GM12865 (cell line): ENCODE measurements around the gene GLTPD2.
A peak's percentile ranks its signal among the peaks of the same experiment; 100 is the strongest.

Source experiments
- DNase-seq: peaks from one replicate; pipeline ENCODE4 v3.0.0; 2010; ENCODE audit warnings: low read depth
- H3K4me3 ChIP-seq: 2 replicates; pipeline ENCODE4 v1.5.1; 2011; ENCODE audit warnings: mild to moderate bottlenecking, low read depth, low read length, control low read depth
- CTCF ChIP-seq: IDR thresholded peaks from 2 replicates; pipeline ENCODE4 v1.5.1; 2011; ENCODE audit warnings: low read length, control low read depth, low read depth, inconsistent platforms; ENCODE audit not compliant: insufficient read depth; ENCODE audit errors: missing control alignments

GLTPD2 gene

GRCh38 chr17:4788807-4789700 is at the start of gene GLTPD2:
GLTPD2 (plus strand) TSS chr17:4788964; CDS start chr17:4789012, 48 bp downstream.
- no peak for DNase-seq
- peak within 1 kb of the TSS; percentile 73 for H3K4me3 ChIP-seq
- TF ChIP-seq CTCF: no peak

GRCh38 chr17:4739122-4740024 is 49.4 kb upstream of the GLTPD2 start, which contains the start of the genes CXCL16 and ZMYND15:
CXCL16 (minus strand) TSS chr17:4739928; CDS start chr17:4739339, 589 bp downstream.
ZMYND15 (plus strand) TSS chr17:4739833; CDS start chr17:4740549, 716 bp downstream.
- peak within 1 kb of the TSS; percentile 82 for H3K4me3 ChIP-seq
- DNase-seq: peak; percentile 50
- TF ChIP-seq CTCF: no peak

GRCh38 chr17:4740025-4740351 is 48.8 kb upstream of the GLTPD2 start:
- TF ChIP-seq CTCF: no peak

GRCh38 chr17:4740584-4740983 is 48.2 kb upstream of the GLTPD2 start:
- no peak overlapping the region for H3K4me3 ChIP-seq
- no peak for TF ChIP-seq CTCF
- DNase-seq: no peak

More at GRCh38 chr17:4740025-4740351, 48.8 kb upstream of the GLTPD2 start:
- peak overlapping the region; percentile 82 for H3K4me3 ChIP-seq
- no peak for DNase-seq

- TF ChIP-seq CTCF: no peak
- no peak for DNase-seq
- no peak overlapping the region for H3K4me3 ChIP-seq
Measured at GRCh38 chr17:4741544-4741943, 47.2 kb upstream of the GLTPD2 start.

DNA sequence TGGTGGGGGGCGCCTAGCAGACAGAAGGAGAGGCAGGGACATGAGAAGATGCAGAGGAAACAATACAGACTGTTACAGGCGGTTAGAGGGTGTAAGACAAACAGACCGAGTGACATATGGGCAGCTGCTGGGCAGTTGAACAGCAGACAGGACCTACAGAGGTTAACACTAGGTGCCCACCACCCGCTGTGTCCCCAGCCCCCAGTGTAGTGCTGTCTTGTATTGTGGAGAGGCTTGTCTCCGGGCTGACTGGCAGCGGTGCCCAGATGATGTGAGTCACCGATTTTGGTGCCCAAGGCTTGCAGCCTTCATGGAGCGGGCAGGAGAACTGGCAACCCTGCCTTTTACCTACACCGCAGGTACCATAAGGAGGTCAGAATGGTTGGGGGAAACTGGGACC is 46.6 kb upstream of the GLTPD2 start:
- DNase-seq: no peak
- TF ChIP-seq CTCF: no peak
- H3K4me3 ChIP-seq: no peak overlapping the region
